HG02885 (cell line): ENCODE data around the gene CBX2.
A peak's percentile ranks its signal among the peaks of the same experiment; 100 is the strongest.

Experiments
- ATAC-seq: cut with Tn5 transposase; IDR thresholded peaks from one replicate; pipeline ENCODE4 v1.9.1; 2021; ENCODE audit warnings: mild to moderate bottlenecking; ENCODE audit not compliant: unreplicated experiment, poor library complexity

The CBX2 gene

GRCh38 chr17:79777894-79778503 lies at the start of gene CBX2:
CBX2 (plus strand) TSS chr17:79778148; CDS start chr17:79778236, 88 bp downstream.
- peak; percentile 78 for ATAC-seq

- ATAC-seq: no peak
These were observed 49.6 kb upstream of the CBX2 start for GRCh38 chr17:79728169-79728907.

- ATAC-seq: no peak
These were observed 49.0 kb upstream of the CBX2 start for GRCh38 chr17:79728908-79729471.

DNA sequence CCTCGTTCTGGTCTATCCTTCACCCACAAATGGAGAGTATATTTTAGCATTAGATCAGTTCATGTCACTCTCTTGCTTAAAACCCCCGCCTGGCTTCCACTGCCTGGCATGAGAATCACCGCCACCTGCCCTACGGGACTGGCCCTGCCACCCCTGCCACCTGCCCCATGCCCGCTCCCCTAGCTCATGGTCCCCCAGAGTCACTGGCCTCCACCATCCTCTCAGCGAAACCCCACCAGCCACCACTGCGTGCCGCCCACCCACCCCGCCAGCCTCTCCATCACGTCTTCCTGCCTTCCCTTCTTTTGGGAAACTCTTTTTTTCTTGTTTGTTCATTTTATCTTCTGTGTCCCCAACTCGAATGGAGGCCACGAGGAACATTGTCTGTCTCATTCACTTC lies 48.2 kb upstream of the CBX2 start:
- ATAC-seq: no peak

- ATAC-seq: no peak
These were observed 47.5 kb upstream of the CBX2 start for GRCh38 chr17:79730437-79730768.

- no peak for ATAC-seq
These were observed 47.0 kb upstream of the CBX2 start, which contains the start of gene ENPP7 for GRCh38 chr17:79730769-79731483. ENPP7 (plus strand) TSS chr17:79730943; CDS start chr17:79731140, 197 bp downstream.

DNA sequence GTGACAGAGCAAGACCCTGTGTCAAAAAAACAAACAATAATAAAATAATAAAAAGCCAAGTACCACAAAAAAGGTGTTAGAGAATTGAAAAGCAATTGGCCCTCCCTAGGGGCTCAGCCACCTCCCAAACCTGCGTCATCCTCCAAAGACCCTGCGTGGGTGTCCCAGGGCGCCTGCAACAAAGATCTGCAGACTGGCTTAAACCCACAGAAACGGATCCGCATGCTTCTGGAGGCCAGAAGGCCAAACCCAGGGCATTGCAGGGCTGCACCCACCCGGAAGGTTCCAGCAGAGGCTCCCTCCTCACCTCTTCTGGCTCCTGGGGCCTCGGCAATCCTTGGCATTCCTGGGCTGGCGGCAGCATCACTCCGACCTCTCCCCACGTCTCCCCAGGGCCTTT lies 45.7 kb upstream of the CBX2 start:
- no peak for ATAC-seq

DNA sequence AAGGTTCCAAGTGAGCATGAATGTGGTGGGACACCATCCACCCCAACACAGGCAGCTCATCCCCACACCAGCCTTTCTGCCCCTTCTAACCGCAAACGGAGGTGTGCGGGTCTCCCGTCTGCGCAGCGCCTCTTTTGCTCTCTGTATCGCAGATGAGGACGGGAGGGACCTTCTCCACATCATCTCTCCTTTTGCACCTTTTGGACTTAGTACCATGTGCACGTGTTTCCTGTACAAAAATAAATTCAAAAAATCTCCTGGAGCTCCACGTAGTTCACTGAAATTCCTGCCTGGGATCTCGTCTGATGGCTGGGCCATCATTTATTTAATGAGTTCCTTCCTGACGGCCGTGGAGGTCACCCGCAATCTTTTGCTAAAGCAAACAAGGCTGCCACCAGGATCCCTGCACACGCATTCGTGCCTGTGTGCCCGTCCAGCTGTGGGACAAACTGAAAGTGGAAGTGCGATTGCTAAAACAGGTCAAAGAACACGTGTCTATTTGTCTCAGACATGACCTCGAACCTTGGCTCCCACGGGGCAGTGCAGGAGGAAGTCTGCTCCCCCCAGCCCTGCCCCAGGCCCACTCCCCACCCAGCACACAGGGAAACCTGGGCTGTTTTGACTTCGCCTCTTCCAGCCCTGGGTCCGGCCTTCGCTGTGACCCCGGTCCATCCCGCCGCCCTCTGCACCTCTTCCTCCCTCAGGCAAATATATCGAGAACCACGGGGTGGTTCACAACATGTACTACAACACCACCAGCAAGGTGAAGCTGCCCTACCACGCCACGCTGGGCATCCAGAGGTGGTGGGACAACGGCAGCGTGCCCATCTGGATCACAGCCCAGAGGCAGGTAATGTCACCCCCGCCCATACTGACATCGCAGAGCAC lies 44.9 kb upstream of the CBX2 start:
- ATAC-seq: no peak

DNA sequence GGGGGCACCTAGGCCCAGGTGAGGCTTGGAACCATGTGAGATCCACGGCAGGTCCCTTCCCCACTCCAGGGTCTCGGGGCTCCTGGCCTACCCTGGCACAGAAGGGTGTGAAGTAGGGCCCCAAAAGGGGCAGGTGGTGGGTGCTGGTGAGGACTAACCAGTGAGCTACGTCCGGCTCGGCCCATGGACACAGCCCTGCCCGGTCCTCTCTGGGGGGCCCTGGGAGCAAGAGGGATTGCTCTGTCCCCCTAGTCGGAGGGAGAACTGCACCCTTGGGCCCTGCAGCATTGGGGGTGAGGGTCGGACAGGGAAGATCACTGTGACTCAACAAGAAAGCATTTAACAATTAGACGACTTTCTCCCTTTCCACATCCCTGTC lies 44.3 kb upstream of the CBX2 start:
- ATAC-seq: no peak

DNA sequence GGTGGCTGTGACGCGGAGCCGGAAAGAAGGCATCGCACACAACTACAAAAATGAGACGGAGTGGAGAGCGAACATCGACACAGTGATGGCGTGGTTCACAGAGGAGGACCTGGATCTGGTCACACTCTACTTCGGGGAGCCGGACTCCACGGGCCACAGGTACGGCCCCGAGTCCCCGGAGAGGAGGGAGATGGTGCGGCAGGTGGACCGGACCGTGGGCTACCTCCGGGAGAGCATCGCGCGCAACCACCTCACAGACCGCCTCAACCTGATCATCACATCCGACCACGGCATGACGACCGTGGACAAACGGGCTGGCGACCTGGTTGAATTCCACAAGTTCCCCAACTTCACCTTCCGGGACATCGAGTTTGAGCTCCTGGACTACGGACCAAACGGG lies 42.9 kb upstream of the CBX2 start:
- ATAC-seq: no peak

DNA sequence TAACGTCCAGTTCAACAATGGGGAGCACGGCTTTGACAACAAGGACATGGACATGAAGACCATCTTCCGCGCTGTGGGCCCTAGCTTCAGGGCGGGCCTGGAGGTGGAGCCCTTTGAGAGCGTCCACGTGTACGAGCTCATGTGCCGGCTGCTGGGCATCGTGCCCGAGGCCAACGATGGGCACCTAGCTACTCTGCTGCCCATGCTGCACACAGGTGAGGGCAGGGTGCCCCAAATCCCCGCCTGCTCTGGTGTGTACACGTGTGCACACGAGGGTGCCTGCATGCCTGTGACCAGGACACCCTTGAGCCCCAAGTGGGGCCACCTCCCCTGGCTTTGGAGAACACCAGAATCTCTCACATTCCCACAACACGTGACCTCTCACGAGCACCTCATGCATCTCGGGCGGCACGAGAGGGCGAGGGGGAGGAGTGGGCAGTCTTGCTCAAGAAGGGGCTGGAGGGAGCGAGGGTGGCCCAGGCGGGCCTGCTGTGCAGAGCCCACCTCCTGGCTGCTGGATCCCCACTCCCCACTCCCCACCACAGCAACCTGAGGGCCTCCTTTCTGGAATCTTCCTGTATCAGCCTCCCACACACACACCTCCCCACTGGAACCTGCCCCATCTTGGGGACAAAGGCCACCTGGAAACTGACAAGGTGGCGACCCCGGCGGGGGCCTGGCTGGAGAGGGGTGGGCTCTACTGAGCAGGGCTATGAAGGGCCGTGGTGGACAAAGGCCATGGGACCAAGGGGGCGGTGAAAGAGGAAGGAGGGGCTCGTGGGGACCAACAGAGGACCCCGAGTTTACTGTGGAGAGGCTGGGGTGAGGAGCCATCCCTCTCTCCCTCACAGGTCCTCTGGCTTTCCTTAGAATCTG lies 40.7 kb upstream of the CBX2 start:
- ATAC-seq: no peak

DNA sequence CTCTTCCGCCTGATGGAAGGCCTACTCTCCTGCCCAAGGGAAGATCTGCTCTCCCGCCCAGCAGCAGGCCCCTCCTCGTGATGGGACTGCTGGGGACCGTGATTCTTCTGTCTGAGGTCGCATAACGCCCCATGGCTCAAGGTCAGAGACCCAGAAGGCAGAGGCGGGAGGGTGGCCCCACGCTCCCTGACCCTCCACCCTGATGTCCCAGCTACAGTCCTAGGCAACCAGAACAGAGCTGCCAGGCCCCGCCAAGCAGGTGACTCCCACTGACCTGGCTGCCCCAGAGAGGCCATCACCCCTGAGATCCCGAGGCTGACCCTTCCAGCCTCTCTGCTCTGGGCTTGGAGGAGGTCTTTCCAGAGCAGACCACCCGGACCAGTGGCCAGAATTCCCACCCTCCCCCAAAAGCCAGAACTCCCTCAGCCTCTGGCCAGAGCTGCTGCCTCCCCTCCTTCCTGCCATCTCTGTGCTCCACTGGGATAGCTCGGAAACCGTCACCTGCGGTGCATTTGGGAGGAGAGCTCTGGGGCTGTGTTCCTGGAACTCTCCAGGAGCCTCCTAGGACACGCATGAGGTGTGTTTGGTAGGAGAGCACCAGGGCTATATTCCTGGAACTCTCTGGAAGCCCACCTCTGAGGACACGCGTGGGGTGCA lies 39.9 kb upstream of the CBX2 start:
- ATAC-seq: no peak

DNA sequence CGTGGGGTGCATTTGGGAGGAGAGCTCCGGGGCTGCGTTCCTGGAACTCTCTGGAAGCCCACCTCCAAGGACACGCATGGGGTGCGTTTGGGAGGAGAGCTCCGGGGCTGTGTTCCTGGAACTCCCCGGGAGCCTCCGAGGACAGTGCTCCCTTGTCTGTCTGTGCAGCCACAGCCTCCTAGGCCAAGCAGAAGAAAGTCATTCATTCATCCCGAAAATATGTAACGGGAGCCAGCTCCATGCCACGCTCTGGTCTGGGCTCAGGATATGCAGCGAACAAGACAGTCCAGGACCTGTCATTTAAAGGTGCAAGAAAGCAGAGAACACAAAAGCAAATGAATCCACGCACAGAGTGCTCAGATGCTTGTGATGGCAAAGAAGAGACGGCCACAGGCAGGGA lies 39.3 kb upstream of the CBX2 start:
- ATAC-seq: no peak

- ATAC-seq: no peak
These were observed 38.5 kb upstream of the CBX2 start for GRCh38 chr17:79739148-79740062.

DNA sequence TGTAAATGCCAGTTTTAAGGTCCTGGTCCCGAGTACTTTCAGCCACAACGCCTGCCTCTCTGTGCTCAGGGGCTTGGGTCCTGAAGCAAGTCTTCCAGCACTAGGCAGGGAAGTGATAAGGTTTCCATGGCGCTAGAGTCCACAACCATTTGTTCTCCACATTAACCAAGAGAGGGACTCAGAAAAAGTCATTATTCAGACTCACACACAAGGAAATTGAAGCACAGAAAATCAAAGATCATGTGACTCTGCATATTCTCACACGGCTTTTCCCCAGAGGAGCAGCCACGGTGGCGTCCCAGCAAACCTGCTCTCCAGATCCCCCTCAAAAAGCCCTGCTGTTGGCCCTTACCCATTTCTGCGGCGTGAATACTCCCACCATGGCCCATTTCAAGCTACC lies 37.5 kb upstream of the CBX2 start:
- no peak for ATAC-seq

- no peak for ATAC-seq
These were observed 36.6 kb upstream of the CBX2 start for GRCh38 chr17:79741401-79741750.

DNA sequence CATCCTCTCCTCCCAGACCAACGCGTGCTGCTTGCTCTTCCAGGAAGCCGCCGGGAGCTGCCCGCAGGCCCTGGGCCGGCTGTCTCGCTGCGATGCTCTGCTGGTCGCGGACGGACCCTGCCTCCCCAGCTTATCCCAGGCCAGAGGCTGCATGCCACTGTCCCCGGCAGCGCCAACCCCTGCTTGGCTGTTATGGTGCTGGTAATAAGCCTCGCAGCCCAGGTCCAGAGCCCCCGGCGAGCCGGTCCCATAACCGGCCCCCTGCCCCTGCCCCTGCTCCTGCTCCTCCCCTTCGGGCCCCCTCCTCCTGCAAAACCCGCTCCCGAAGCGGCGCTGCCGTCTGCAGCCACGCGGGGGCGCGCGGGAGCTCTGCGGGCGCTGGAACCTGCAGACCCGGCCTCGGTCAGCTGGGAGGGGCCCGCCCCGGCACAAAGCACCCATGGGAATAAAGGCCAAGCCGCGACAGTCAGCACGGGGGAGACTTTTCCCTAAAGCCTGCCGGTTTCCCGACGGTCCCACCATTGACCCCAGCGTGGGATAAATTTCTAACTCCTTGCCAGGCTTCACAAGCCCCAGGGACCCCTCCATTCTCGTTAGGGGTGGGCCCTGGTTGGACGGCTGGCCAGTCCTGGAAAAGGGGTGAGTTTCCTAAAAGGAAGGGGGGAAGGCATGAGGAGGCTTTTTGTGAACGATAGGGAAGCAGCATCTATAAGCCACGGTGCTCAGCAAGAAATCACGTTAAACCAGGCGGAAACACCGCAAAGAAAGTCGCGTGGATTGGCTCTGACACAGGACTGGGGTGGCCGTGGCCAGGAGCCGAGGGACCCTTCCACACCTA lies 36.0 kb upstream of the CBX2 start:
- no peak for ATAC-seq
